OCI-LY1 (cell line): ENCODE data around the gene LRIG1.

ENCODE experiments used
- H2AFZ ChIP-seq: fragments of 200-600 bp; sonication (generic), shearing (Covaris generic); 2 replicates; pipeline ENCODE4 v1.6.0; 2014; ENCODE audit warnings: antibody characterized with exemption, mild to moderate bottlenecking, low read length
- H3F3A ChIP-seq: fragments of 200-600 bp; sonication (generic), shearing (Covaris generic); 2 replicates; pipeline ENCODE4 v1.6.0; 2014; ENCODE audit warnings: mild to moderate bottlenecking, antibody characterized with exemption, low read length, moderate library complexity; ENCODE audit not compliant: insufficient read depth
- H3K27ac ChIP-seq: fragments of 200-600 bp; sonication (generic); 2 replicates; pipeline ENCODE4 v1.5.1; 2014; ENCODE audit warnings: low read length, mixed run types, mild to moderate bottlenecking, low read depth; ENCODE audit not compliant: poor library complexity, severe bottlenecking
- H3K27me3 ChIP-seq: fragments of 200-600 bp; sonication (generic); 2 replicates; pipeline ENCODE4 v1.6.0; 2014; ENCODE audit warnings: antibody characterized with exemption, mild to moderate bottlenecking, low read length, moderate library complexity; ENCODE audit not compliant: insufficient read depth
- H3K36me3 ChIP-seq: fragments of 200-600 bp; sonication (generic); 2 replicates; pipeline ENCODE4 v1.6.1; 2014; ENCODE audit warnings: mild to moderate bottlenecking, antibody characterized with exemption, low read length, moderate library complexity, mixed read lengths; ENCODE audit not compliant: insufficient read depth
- H3K4me1 ChIP-seq: fragments of 200-600 bp; sonication (generic); 2 replicates; pipeline ENCODE4 v1.5.1; 2014; ENCODE audit warnings: mild to moderate bottlenecking, low read length, moderate library complexity; ENCODE audit not compliant: insufficient read depth, severe bottlenecking
- H3K4me2 ChIP-seq: fragments of 200-600 bp; sonication (generic), shearing (Covaris generic); 2 replicates; pipeline ENCODE4 v1.6.1; 2014; ENCODE audit warnings: low read length
- H3K4me3 ChIP-seq: fragments of 200-600 bp; sonication (generic); 2 replicates; pipeline ENCODE4 v1.5.1; 2014; ENCODE audit warnings: low read length, low read depth, mild to moderate bottlenecking, mixed read lengths; ENCODE audit not compliant: poor library complexity, severe bottlenecking
- H3K79me2 ChIP-seq: fragments of 200-600 bp; shearing (Covaris generic); 2 replicates; pipeline ENCODE4 v1.6.1; 2016; ENCODE audit warnings: mixed run types, low read length, mixed read lengths; ENCODE audit not compliant: insufficient read depth
- H3K9ac ChIP-seq: fragments of 200-600 bp; sonication (generic), shearing (Covaris generic); 2 replicates; pipeline ENCODE4 v1.6.1; 2014; ENCODE audit warnings: mild to moderate bottlenecking, low read length, mixed read lengths
- H3K9me2 ChIP-seq: fragments of 200-600 bp; sonication (generic), shearing (Covaris generic); 2 replicates; pipeline ENCODE4 v1.6.1; 2014; ENCODE audit warnings: low read depth, mild to moderate bottlenecking, low read length, mixed read lengths
- H3K9me3 ChIP-seq: fragments of 200-600 bp; shearing (Covaris generic); 2 replicates; pipeline ENCODE4 v1.6.1; 2014; ENCODE audit warnings: low read length, mixed read lengths
- H4K20me1 ChIP-seq: fragments of 200-600 bp; sonication (generic), shearing (Covaris generic); 2 replicates; pipeline ENCODE4 v1.6.0; 2016; ENCODE audit warnings: mild to moderate bottlenecking, low read length; ENCODE audit not compliant: insufficient read depth
- CTCF ChIP-seq: fragments of 200-600 bp; sonication (generic), shearing (Covaris generic); IDR thresholded peaks from 2 replicates; pipeline ENCODE4 v1.5.1; 2017; ENCODE audit warnings: mild to moderate bottlenecking, antibody characterized with exemption, low read length, moderate library complexity, mixed read lengths
- EZH2 ChIP-seq: fragments of 200-600 bp; sonication (generic), shearing (Covaris generic); IDR thresholded peaks from 2 replicates; pipeline ENCODE4 v1.8.0; 2017; ENCODE audit warnings: borderline replicate concordance, mixed run types, mild to moderate bottlenecking, antibody characterized with exemption, low read length, moderate library complexity, mixed read lengths

The LRIG1 gene

GRCh38 chr3:66392512-66392911 is 108.3 kb downstream of the LRIG1 start:
- H3K9me2 ChIP-seq = no peaks in the 10 kb centered on the region
- H3K4me3 ChIP-seq = no peak overlapping the region
- H3F3A ChIP-seq = no peaks in the 10 kb centered on the region
- no peaks in the 10 kb centered on the region for H3K79me2 ChIP-seq
- H3K4me1 ChIP-seq = peaks cover 30% of the 10 kb centered on the region
- H3K27ac ChIP-seq = no peak overlapping the region
- no peaks in the 10 kb centered on the region for H3K9me3 ChIP-seq
- no peaks in the 10 kb centered on the region for H4K20me1 ChIP-seq
- TF ChIP-seq EZH2 = no peak
- TF ChIP-seq CTCF = no peak
- H2AFZ ChIP-seq = no peak overlapping the region
- no peaks in the 10 kb centered on the region for H3K36me3 ChIP-seq
- no peaks in the 10 kb centered on the region for H3K27me3 ChIP-seq
- no peak overlapping the region for H3K4me2 ChIP-seq
- H3K9ac ChIP-seq = no peak overlapping the region

GRCh38 chr3:66390013-66390412 is 110.8 kb downstream of the LRIG1 start:
- Histone ChIP-seq H3K4me1 (peaks cover 47% of the 10 kb centered on the region), H3K4me3 (no peak overlapping the region), H4K20me1 (no peaks in the 10 kb centered on the region), H3K27me3 (no peaks in the 10 kb centered on the region), H3K9me3 (0 out of 2 replicates have a peak, but pooled peaks cover 2% of the 10 kb centered on the region), H3K9ac (no peak overlapping the region), H3K9me2 (no peaks in the 10 kb centered on the region), H3K4me2 (no peak overlapping the region), H3F3A (no peaks in the 10 kb centered on the region), H3K36me3 (peaks cover 12% of the 10 kb centered on the region), H2AFZ (no peak overlapping the region), H3K27ac (no peak overlapping the region), H3K79me2 (no peaks in the 10 kb centered on the region)
- TF ChIP-seq EZH2 (no peak), CTCF (no peak)

GRCh38 chr3:66386925-66387650 is 113.7 kb downstream of the LRIG1 start:
- Histone ChIP-seq H4K20me1 (no peaks in the 10 kb centered on the region), H3K36me3 (peaks cover 31% of the 10 kb centered on the region), H3K4me2 (no peak overlapping the region), H3K27me3 (no peaks in the 10 kb centered on the region), H3K4me3 (no peak overlapping the region), H3K4me1 (peaks cover 23% of the 10 kb centered on the region), H3K9me2 (no peaks in the 10 kb centered on the region), H3K9me3 (peaks cover 6% of the 10 kb centered on the region; the same call in 1 of the 2 replicates), H3F3A (no peaks in the 10 kb centered on the region), H3K9ac (no peak overlapping the region), H3K79me2 (no peaks in the 10 kb centered on the region), H3K27ac (peak overlapping the region; percentile 75), H2AFZ (no peak overlapping the region)
- TF ChIP-seq CTCF (no peak), EZH2 (no peak)
